Natural killer cell (primary cell): ENCODE measurements around the gene RNF7. TPM values are rescaled to one million over a fixed set of nuclear protein-coding genes. Genes with fewer than 3 reads are reported as not detected.

Experiments used
- ATAC-seq, 3 donors: fragments of 150-1000 bp in 2 of 3; fragments of 200-7000 bp in 1 of 3; cut with Tn5 transposase; 1 replicate in 1 of 3; 2 replicates in 2 of 3; pipeline ENCODE4 v1.10.0; 2021; ENCODE audit warnings: mild to moderate bottlenecking in 2 of 3, moderate library complexity in 2 of 3
- DNase-seq, 2 donors: peaks; one replicate each; pipeline versions ENCODE4 v3.0.0 to v3.0.0-alpha.2; 2013 to 2021; ENCODE audit warnings: mixed read lengths in 1 of 2
- H3K27ac ChIP-seq: one replicate; pipeline ENCODE4 v1.5.1; 2013; ENCODE audit warnings: mild to moderate bottlenecking, low read length
- H3K27me3 ChIP-seq: one replicate; pipeline ENCODE4 v1.6.1; 2013; ENCODE audit warnings: low read length; ENCODE audit not compliant: control insufficient read depth, insufficient read depth
- H3K36me3 ChIP-seq: one replicate; pipeline ENCODE4 v1.6.1; 2013; ENCODE audit warnings: low read length; ENCODE audit not compliant: control insufficient read depth, insufficient read depth
- H3K4me1 ChIP-seq: one replicate; pipeline ENCODE4 v1.6.1; 2013; ENCODE audit warnings: low read length; ENCODE audit not compliant: control insufficient read depth, insufficient read depth
- H3K4me3 ChIP-seq: one replicate; pipeline ENCODE4 v1.5.1; 2013; ENCODE audit warnings: low read length
- H3K9me3 ChIP-seq: one replicate; pipeline ENCODE4 v1.6.1; 2013; ENCODE audit warnings: low read length; ENCODE audit not compliant: control insufficient read depth, insufficient read depth
- H3K27ac Mint-ChIP-seq, 2 donors: one replicate each; pipeline ENCODE4 v1.8.0; 2022; ENCODE audit warnings: mild to moderate bottlenecking in 2 of 2, mixed read lengths in 2 of 2, moderate library complexity in 1 of 2
- H3K27me3 Mint-ChIP-seq, 2 donors: one replicate each; pipeline ENCODE4 v1.8.0; 2022; ENCODE audit warnings: low read depth in 2 of 2, mixed read lengths in 2 of 2
- H3K36me3 Mint-ChIP-seq: one replicate; pipeline ENCODE4 v1.8.0; 2022; ENCODE audit warnings: mixed read lengths
- H3K4me1 Mint-ChIP-seq, 2 donors: one replicate each; pipeline ENCODE4 v1.8.0; 2022; ENCODE audit warnings: mixed read lengths in 2 of 2
- H3K4me3 Mint-ChIP-seq: one replicate; pipeline ENCODE4 v1.8.0; 2022; ENCODE audit warnings: mild to moderate bottlenecking, moderate library complexity, mixed read lengths
- H3K9me3 Mint-ChIP-seq, 2 donors: one replicate each; pipeline ENCODE4 v1.8.0; 2022; ENCODE audit warnings: mixed read lengths in 2 of 2
- WGBS: methylation state at CpG from one replicate; pipeline ENCODE4 v1.1.7; 2013; ENCODE audit warnings: missing lambda C conversion rate; ENCODE audit not compliant: insufficient coverage; 5-methylcytosine and 5-hydroxymethylcytosine counted together
- intact Hi-C: fragments of 100-400 bp; cut with micrococcal nuclease; formaldehyde crosslinking; loops from one replicate; pipeline ENCODE4 v1.14.2; 2022
- total RNA-seq, 4 donors: library from RNA; stranded (reverse); fragments of 120-200 nt in 1 of 4; gene quantifications; one replicate each; pipeline versions ENCODE4 v1.2.3 to v1.2.4, GENCODE V29; 2013 to 2022
- TF ChIP-seq, protein P1 (sequence below): fragments of 200-600 bp; IDR thresholded peaks from one replicate; pipeline ENCODE4 v1.8.0; 2022; ENCODE audit warnings: antibody characterized with exemption

Gene RNF7
- total RNA-seq, 3 donors from 2014 or later (not counting 1 experiment from before 2014, with no cell fraction given): 65.0 to 75.0 (median 73.4) TPM

- TF ChIP-seq, protein P1, sequence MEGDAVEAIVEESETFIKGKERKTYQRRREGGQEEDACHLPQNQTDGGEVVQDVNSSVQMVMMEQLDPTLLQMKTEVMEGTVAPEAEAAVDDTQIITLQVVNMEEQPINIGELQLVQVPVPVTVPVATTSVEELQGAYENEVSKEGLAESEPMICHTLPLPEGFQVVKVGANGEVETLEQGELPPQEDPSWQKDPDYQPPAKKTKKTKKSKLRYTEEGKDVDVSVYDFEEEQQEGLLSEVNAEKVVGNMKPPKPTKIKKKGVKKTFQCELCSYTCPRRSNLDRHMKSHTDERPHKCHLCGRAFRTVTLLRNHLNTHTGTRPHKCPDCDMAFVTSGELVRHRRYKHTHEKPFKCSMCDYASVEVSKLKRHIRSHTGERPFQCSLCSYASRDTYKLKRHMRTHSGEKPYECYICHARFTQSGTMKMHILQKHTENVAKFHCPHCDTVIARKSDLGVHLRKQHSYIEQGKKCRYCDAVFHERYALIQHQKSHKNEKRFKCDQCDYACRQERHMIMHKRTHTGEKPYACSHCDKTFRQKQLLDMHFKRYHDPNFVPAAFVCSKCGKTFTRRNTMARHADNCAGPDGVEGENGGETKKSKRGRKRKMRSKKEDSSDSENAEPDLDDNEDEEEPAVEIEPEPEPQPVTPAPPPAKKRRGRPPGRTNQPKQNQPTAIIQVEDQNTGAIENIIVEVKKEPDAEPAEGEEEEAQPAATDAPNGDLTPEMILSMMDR: no peak
- WGBS: 97% methylated on average over 15 of the region's 15 CpGs
- intact Hi-C loops: no loop called here
- Histone ChIP-seq H3K9me3 (no peaks in the 10 kb centered on the region), H3K36me3 (no peaks in the 10 kb centered on the region), H3K4me3 (no peak overlapping the region), H3K27ac (no peak overlapping the region), H3K27me3 (no peaks in the 10 kb centered on the region), H3K4me1 (no peaks in the 10 kb centered on the region)
- Mint-ChIP-seq H3K36me3 (no peaks in the 10 kb centered on the region), H3K27me3 (no peaks in the 10 kb centered on the region), H3K4me3 (no peak overlapping the region), H3K27ac (no peak overlapping the region), H3K4me1 (no peaks in the 10 kb centered on the region), H3K9me3 (no peaks in the 10 kb centered on the region)
- no peak for ATAC-seq
- DNase-seq: no peak
Observed at GRCh38 chr3:141776885-141777284, 38.8 kb downstream of the RNF7 start.

GRCh38 chr3:141777957-141778813 is 40.1 kb downstream of the RNF7 start:
- WGBS: 93% methylated on average over 42 of the region's 42 CpGs
- Mint-ChIP-seq H3K4me3 (no peak overlapping the region), H3K36me3 (no peaks in the 10 kb centered on the region), H3K27ac (no peak overlapping the region), H3K9me3 (no peaks in the 10 kb centered on the region), H3K4me1 (peaks cover 0 to 1% of the 10 kb centered on the region in 2 donors), H3K27me3 (no peaks in the 10 kb centered on the region)
- Histone ChIP-seq H3K9me3 (no peaks in the 10 kb centered on the region), H3K4me3 (no peak overlapping the region), H3K4me1 (no peaks in the 10 kb centered on the region), H3K36me3 (no peaks in the 10 kb centered on the region), H3K27ac (no peak overlapping the region), H3K27me3 (no peaks in the 10 kb centered on the region)
- ATAC-seq (no peak), DNase-seq (no peak)
- intact Hi-C loops: no loop called here
- TF ChIP-seq, protein P1: no peak

GRCh38 chr3:141779667-141780066 is 41.6 kb downstream of the RNF7 start:
- TF ChIP-seq, protein P1: no peak
- Mint-ChIP-seq H3K9me3 (no peaks in the 10 kb centered on the region), H3K4me1 (peaks cover 0 to 5% of the 10 kb centered on the region in 2 donors), H3K27ac (no peak overlapping the region), H3K36me3 (no peaks in the 10 kb centered on the region), H3K27me3 (no peaks in the 10 kb centered on the region), H3K4me3 (no peak overlapping the region)
- H3K9me3 ChIP-seq: no peaks in the 10 kb centered on the region
- no peak overlapping the region for H3K4me3 ChIP-seq
- ATAC-seq (no peak), DNase-seq (no peak)
- no peak overlapping the region for H3K27ac ChIP-seq
- intact Hi-C loops: no loop called here
- H3K4me1 ChIP-seq: no peaks in the 10 kb centered on the region
- WGBS: 100% methylated on average over 1 of the region's 1 CpG
- no peaks in the 10 kb centered on the region for H3K36me3 ChIP-seq
- no peaks in the 10 kb centered on the region for H3K27me3 ChIP-seq
